Gastroesophageal sphincter (tissue), 3 donors: Measurements from ENCODE around the gene FAM171A1.

Experiments used
- CTCF ChIP-seq, 4 experiments: fragments of 200-600 bp in 2 of 4; fragments of 450-650 bp in 2 of 4; sonication (generic) in 1 of 4; IDR thresholded peaks; one replicate each; pipeline ENCODE4 v1.5.1; 2017 to 2019; ENCODE audit warnings: antibody characterized with exemption in 4 of 4, mild to moderate bottlenecking in 2 of 4, moderate library complexity in 2 of 4
- EP300 ChIP-seq: sonication (generic); formaldehyde crosslinking; IDR thresholded peaks from one replicate; pipeline ENCODE4 v1.6.1; 2017; ENCODE audit warnings: antibody characterized with exemption, mild to moderate bottlenecking
- POLR2A ChIP-seq, 2 donors: fragments of 450-650 bp; IDR thresholded peaks; one replicate each; pipeline ENCODE4 v1.6.1; 2017; ENCODE audit warnings: antibody characterized with exemption in 2 of 2, mild to moderate bottlenecking in 2 of 2, moderate library complexity in 1 of 2
- POLR2AphosphoS5 ChIP-seq: sonication (generic); formaldehyde crosslinking; IDR thresholded peaks from one replicate; pipeline ENCODE4 v1.6.1; 2017; ENCODE audit warnings: antibody characterized with exemption

DNA sequence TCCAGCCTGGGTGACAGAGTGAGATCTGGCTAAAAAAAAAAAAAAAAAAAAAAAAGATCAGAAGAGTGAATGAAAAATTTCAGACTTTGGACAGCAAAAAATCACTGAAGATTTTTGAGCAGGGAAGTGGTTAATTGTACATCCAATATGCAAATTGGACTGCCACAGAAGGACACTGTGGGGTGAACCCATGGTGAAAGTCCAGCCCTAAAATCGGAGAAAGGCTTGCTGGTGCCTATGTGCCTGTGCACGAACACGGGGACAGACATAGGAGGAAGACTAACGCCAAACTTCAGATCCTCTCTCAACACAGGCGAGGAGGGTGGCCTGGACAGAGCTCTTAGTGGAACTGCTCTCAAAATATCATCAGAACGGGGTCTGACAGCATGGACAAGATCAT lies 65.5 kb downstream of the FAM171A1 start:
- TF ChIP-seq POLR2A (IDR thresholded peaks at IDR 0.05) (no peak), CTCF (IDR thresholded peaks at IDR 0.05) (no peak), EP300 (no peak), POLR2AphosphoS5 (no peak)
